ENCODE results near the gene GPR153. TPM values are rescaled to one million over a fixed set of nuclear protein-coding genes. Genes with fewer than 3 reads are reported as not detected.

Gene GPR153
- polyA plus RNA-seq, 3 donors = 0.04 to 0.69 TPM; not detected in 1

DNA sequence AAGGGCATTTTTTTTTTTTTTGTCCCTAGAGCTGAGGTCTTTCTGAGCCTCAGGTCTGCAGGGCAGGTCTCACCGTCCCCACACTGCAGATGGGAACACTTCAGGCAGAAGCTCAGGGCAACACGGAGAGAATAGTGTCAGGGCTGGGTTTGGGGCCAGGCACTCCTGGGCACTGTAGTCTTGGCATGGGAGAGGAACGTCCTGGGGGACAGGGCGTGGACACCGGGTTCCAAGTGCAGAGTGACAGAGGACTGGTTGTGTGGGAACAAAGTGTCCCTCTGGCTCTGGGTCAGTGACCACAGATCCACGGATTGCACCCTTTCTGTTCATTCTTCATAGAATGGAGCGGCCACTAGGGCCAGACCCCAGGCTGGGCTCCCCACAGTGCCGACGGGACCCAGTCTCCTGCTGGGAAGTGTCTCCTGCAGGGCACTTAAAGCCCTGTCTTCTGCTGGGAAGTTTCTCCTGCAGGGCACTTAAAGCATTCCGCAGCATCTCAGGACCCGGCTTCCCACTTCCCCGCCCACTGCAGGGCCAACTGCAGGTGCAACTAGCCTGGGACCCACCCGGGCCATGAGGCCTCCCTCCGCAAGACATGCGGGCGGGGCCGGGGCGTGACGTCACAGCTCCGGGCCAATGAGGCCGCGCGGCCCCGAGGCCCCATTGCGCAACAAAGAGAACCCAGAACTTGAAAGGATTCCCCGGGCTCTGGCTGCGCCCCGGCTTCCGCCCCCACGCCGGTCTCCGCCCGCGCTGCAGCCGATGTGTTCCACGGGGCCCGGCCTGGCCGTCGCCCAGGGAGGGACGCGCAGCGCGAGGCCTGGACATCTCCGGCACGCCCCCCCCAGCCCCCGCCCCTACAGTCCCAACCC lies 1.2 kb downstream of the GPR153 start:
- no peaks in the 10 kb centered on the region for H4K20me1 ChIP-seq (ENCODE audit: insufficient read depth, low read length)
- no peak overlapping the region for H3K9ac ChIP-seq (ENCODE audit: insufficient read depth, low read length, poor library complexity, severe bottlenecking)
- Mint-ChIP-seq H3K9me3 (peaks cover 0 to 1% (median 0%) of the 10 kb centered on the region in 7 donors), H3K27me3 (ENCODE audit: low read depth in 3 of 3) (peaks cover 31 to 58% (median 35%) of the 10 kb centered on the region in 3 donors), H3K4me3 (peak overlapping the region; percentile 41 to 64), H3K4me1 (peaks cover 11% of the 10 kb centered on the region), H3K36me3 (peaks cover 0 to 4% of the 10 kb centered on the region in 2 donors), H3K27ac (peak overlapping the region in 1 of 7 donors; percentile 48)
- intact Hi-C loops (cut with micrococcal nuclease) = no loop called here
- 13% methylated on average over 32 of the region's 46 CpGs for WGBS (ENCODE audit: insufficient coverage)
- H3K4me2 ChIP-seq (replicated peaks; ENCODE audit: extremely low read depth, low read length, poor library complexity, severe bottlenecking) = peak overlapping the region; percentile 92
- H3K9me3 ChIP-seq (replicated peaks in 1 of 2; ENCODE audit: control insufficient read depth in 1 of 2, insufficient read depth in 1 of 2, low read length in 2 of 2) = no peaks in the 10 kb centered on the region
- H3K27ac ChIP-seq (ENCODE audit: low read depth in 1 of 2, low read length in 2 of 2) = no peak overlapping the region
- H3K27me3 ChIP-seq (ENCODE audit: control insufficient read depth in 2 of 2, insufficient read depth in 2 of 2, low read length in 2 of 2) = peaks cover 8 to 36% of the 10 kb centered on the region in 2 donors
- peak overlapping the region; percentile 67 for H2AFZ ChIP-seq (ENCODE audit: insufficient read depth, low read depth, low read length, poor library complexity, severe bottlenecking)
- no peaks in the 10 kb centered on the region for H3K79me2 ChIP-seq (ENCODE audit: insufficient read depth, low read length)
- H3K36me3 ChIP-seq (replicated peaks in 1 of 2; ENCODE audit: control insufficient read depth in 1 of 2, insufficient read depth in 2 of 2, low read length in 2 of 2) = no peaks in the 10 kb centered on the region
- TF ChIP-seq, protein P1, sequence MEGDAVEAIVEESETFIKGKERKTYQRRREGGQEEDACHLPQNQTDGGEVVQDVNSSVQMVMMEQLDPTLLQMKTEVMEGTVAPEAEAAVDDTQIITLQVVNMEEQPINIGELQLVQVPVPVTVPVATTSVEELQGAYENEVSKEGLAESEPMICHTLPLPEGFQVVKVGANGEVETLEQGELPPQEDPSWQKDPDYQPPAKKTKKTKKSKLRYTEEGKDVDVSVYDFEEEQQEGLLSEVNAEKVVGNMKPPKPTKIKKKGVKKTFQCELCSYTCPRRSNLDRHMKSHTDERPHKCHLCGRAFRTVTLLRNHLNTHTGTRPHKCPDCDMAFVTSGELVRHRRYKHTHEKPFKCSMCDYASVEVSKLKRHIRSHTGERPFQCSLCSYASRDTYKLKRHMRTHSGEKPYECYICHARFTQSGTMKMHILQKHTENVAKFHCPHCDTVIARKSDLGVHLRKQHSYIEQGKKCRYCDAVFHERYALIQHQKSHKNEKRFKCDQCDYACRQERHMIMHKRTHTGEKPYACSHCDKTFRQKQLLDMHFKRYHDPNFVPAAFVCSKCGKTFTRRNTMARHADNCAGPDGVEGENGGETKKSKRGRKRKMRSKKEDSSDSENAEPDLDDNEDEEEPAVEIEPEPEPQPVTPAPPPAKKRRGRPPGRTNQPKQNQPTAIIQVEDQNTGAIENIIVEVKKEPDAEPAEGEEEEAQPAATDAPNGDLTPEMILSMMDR (IDR thresholded peaks at IDR 0.05) = no peak
- H3K4me3 ChIP-seq (replicated peaks in 1 of 3; ENCODE audit: low read depth in 2 of 3, low read length in 3 of 3) = peak overlapping the region in 1 of 3 experiments; percentile 72
- peak; percentile 83 to 90 (median 87) for DNase-seq
- peaks cover 11 to 18% of the 10 kb centered on the region in 2 donors for H3K4me1 ChIP-seq (ENCODE audit: control insufficient read depth in 1 of 2, insufficient read depth in 2 of 2, low read length in 2 of 2)

DNA sequence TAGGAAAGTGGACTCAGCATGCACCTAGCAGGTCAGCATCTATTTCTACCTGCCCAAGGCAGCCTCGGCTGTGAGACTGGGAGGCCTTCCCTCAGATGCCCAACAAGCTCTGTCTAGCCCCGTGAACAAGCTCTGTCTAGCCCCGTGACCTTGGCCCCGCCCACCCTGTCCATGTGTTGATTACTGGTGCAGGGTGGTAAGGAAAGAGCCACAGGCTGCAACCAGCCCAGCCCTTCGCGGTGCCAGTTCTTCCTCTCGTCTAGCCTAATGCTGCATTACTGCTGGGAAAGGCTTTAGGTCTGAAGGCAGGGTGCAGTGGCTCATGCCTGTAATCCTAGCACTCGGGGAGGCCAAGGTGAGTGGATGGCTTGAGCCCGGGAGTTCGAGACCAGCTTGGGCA lies 2.2 kb downstream of the GPR153 start:
- TF ChIP-seq, protein P1 (IDR thresholded peaks at IDR 0.05) = no peak
- H2AFZ ChIP-seq (ENCODE audit: insufficient read depth, low read depth, low read length, poor library complexity, severe bottlenecking) = no peak overlapping the region
- Mint-ChIP-seq H3K36me3 (peaks cover 0 to 4% of the 10 kb centered on the region in 2 donors), H3K9me3 (peaks cover 0 to 1% (median 0%) of the 10 kb centered on the region in 7 donors), H3K27me3 (ENCODE audit: low read depth in 3 of 3) (peaks cover 31 to 57% (median 35%) of the 10 kb centered on the region in 3 donors), H3K4me1 (peaks cover 11% of the 10 kb centered on the region), H3K27ac (peak overlapping the region in 1 of 7 donors; percentile 80), H3K4me3 (peak overlapping the region in 1 of 2 donors; percentile 64)
- no peaks in the 10 kb centered on the region for H3K9me3 ChIP-seq (replicated peaks in 1 of 2; ENCODE audit: control insufficient read depth in 1 of 2, insufficient read depth in 1 of 2, low read length in 2 of 2)
- peaks cover 11 to 18% of the 10 kb centered on the region in 2 donors for H3K4me1 ChIP-seq (ENCODE audit: control insufficient read depth in 1 of 2, insufficient read depth in 2 of 2, low read length in 2 of 2)
- no peaks in the 10 kb centered on the region for H4K20me1 ChIP-seq (ENCODE audit: insufficient read depth, low read length)
- WGBS (ENCODE audit: insufficient coverage) = 81% methylated on average over 8 of the region's 10 CpGs
- no peak overlapping the region for H3K4me3 ChIP-seq (replicated peaks in 1 of 3; ENCODE audit: low read depth in 2 of 3, low read length in 3 of 3)
- H3K27me3 ChIP-seq (ENCODE audit: control insufficient read depth in 2 of 2, insufficient read depth in 2 of 2, low read length in 2 of 2) = peaks cover 8 to 36% of the 10 kb centered on the region in 2 donors
- no peaks in the 10 kb centered on the region for H3K36me3 ChIP-seq (replicated peaks in 1 of 2; ENCODE audit: control insufficient read depth in 1 of 2, insufficient read depth in 2 of 2, low read length in 2 of 2)
- no peak overlapping the region for H3K9ac ChIP-seq (ENCODE audit: insufficient read depth, low read length, poor library complexity, severe bottlenecking)
- H3K79me2 ChIP-seq (ENCODE audit: insufficient read depth, low read length) = no peaks in the 10 kb centered on the region
- no peak overlapping the region for H3K27ac ChIP-seq (ENCODE audit: low read depth in 1 of 2, low read length in 2 of 2)
- no peak for DNase-seq
- intact Hi-C loops (cut with micrococcal nuclease) = no loop called here
- no peak overlapping the region for H3K4me2 ChIP-seq (replicated peaks; ENCODE audit: extremely low read depth, low read length, poor library complexity, severe bottlenecking)

Measured in CD14-positive monocyte (primary cell).